Testis (tissue), 3 donors: ENCODE data around the gene SIX5. TPM values are rescaled to one million over a fixed set of nuclear protein-coding genes. Genes with fewer than 3 reads are reported as not detected.

Experiments
- DNase-seq: peaks from one replicate; pipeline ENCODE4 v3.0.0-alpha.2; 2019
- H3K27ac ChIP-seq, 2 donors: fragments of 200-600 bp; sonication (generic); one replicate each; pipeline ENCODE4 v1.5.1; 2019
- H3K27me3 ChIP-seq: fragments of 200-600 bp; sonication (generic); one replicate; pipeline ENCODE4 v1.5.1; 2019
- H3K36me3 ChIP-seq: fragments of 200-600 bp; sonication (generic); one replicate; pipeline ENCODE4 v1.5.1; 2017; ENCODE audit warnings: low read depth; ENCODE audit errors: missing control alignments
- H3K4me1 ChIP-seq: fragments of 200-600 bp; sonication (generic); one replicate; pipeline ENCODE4 v1.5.1; 2019
- H3K4me3 ChIP-seq, 2 donors: fragments of 200-600 bp; sonication (generic); one replicate each; pipeline ENCODE4 v1.5.1; 2017 to 2019
- H3K9me3 ChIP-seq: fragments of 200-600 bp; sonication (generic); one replicate; pipeline ENCODE4 v1.5.1; 2017
- CTCF ChIP-seq, 3 experiments: fragments of 450-650 bp in 2 of 3; fragments of 200-600 bp in 1 of 3; sonication (generic) in 1 of 3; IDR thresholded peaks; one replicate each; pipeline ENCODE4 v1.5.1; 2016 to 2019; ENCODE audit warnings: antibody characterized with exemption in 3 of 3, mild to moderate bottlenecking in 2 of 3, moderate library complexity in 1 of 3
- POLR2A ChIP-seq: fragments of 450-650 bp; IDR thresholded peaks from one replicate; pipeline ENCODE4 v1.6.1; 2017; ENCODE audit warnings: antibody characterized with exemption, mild to moderate bottlenecking, moderate library complexity
- WGBS, 2 donors: methylation state at CpG; one replicate each; pipeline ENCODE4 v1.1.5; 2018; 5-methylcytosine and 5-hydroxymethylcytosine counted together
- intact Hi-C: fragments of 100-400 bp; cut with DNase I; formaldehyde crosslinking; loops from one replicate; pipeline ENCODE4 v1.15.1; 2023; ENCODE audit warnings: low total_unique reads
- polyA plus RNA-seq: library from polyadenylated mRNA; stranded (reverse); fragments of 350-450 nt; fragmentation: Illumina TruSeq; extraction: RNeasy Lipid Tissue Mini Kit (QIAGEN cat#74804); gene quantifications from one replicate; pipeline ENCODE4 v1.2.3, GENCODE V29; 2014; ENCODE audit warnings: low read depth, low replicate concordance; ENCODE audit not compliant: insufficient read depth
- total RNA-seq, 2 donors: library from RNA; depleted of rRNA; stranded (reverse); fragments of >200 nt; gene quantifications; one replicate each; pipeline ENCODE4 v1.2.3, GENCODE V29; 2016

SIX5 gene
- total and polyA plus RNA-seq, 3 donors from 2014 or later: 12.9 to 19.4 (median 16.1) TPM

- H3K27ac ChIP-seq: no peak overlapping the region
These were observed 46.6 kb upstream of the SIX5 start for GRCh38 chr19:45815481-45816216.

DNA sequence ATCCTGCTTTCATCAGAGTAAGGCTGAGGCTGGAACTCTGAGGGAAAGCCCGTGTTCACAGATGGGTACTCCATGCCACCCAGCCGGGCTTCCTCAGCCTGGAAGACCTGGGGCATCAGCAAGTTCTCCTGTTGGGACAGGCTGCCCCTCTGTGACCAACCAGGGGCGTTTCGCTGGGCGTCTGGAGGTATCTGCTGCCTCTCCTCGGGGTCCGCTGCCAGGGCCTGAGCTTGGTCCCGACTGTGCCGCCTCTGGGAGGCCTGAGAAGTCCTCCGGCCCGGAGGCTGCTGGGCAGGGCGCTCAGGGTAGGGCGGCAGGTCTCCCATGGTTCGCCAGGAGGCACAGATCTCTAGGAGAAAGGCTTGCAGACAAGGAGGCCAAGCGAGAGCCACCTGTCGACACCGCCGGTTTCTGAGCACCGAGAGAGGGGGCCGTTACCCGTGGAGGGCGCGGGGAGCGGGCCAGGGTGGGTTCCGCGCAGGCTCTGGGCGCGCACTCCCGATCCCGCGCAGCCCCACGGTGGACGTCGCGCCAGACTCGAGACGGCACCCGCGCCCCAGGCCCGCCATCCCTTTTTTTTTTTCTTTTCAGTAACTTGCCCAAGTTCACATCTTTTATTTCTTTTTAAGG is 45.9 kb upstream of the SIX5 start, which contains the start of gene RSPH6A:
TSS of gene RSPH6A (minus strand) at position 458 of the 630 bp plus-strand sequence. CDS start at position 326, 132 bp downstream.
- DNase-seq: no peak
- TF ChIP-seq POLR2A (no peak), CTCF (IDR thresholded peaks at IDR 0.05) (no peak)
- 31 to 46% methylated on average over 28 to 39 of the region's 40 CpGs for WGBS, 2 donors
- Histone ChIP-seq H3K4me3 (peak within 1 kb of the TSS; percentile 31 to 47), H3K27ac (no peak within 1 kb of the TSS), H3K9me3 (no peaks in the 10 kb centered on the region), H3K36me3 (no peaks in the 10 kb centered on the region), H3K4me1 (no peaks in the 10 kb centered on the region), H3K27me3 (no peaks in the 10 kb centered on the region)
- intact Hi-C loops: no loop called here

More at GRCh38 chr19:45815481-45816216, 46.6 kb upstream of the SIX5 start:
- no peak for TF ChIP-seq POLR2A
- no peak for TF ChIP-seq CTCF (IDR thresholded peaks at IDR 0.05)
- 34 to 47% methylated on average over 37 to 42 of the region's 44 CpGs for WGBS, 2 donors
- intact Hi-C loops: no loop called here
- no peaks in the 10 kb centered on the region for H3K27me3 ChIP-seq
- DNase-seq: peak; percentile 40
- peak overlapping the region; percentile 31 to 47 for H3K4me3 ChIP-seq
- H3K9me3 ChIP-seq: no peaks in the 10 kb centered on the region
- no peaks in the 10 kb centered on the region for H3K4me1 ChIP-seq
- H3K36me3 ChIP-seq: no peaks in the 10 kb centered on the region

GRCh38 chr19:45814166-45814780 is 45.2 kb upstream of the SIX5 start:
- intact Hi-C loops: no loop called here
- WGBS, 2 donors: 80 to 87% methylated on average over 4 to 11 of the region's 12 CpGs
- no peak for DNase-seq

DNA sequence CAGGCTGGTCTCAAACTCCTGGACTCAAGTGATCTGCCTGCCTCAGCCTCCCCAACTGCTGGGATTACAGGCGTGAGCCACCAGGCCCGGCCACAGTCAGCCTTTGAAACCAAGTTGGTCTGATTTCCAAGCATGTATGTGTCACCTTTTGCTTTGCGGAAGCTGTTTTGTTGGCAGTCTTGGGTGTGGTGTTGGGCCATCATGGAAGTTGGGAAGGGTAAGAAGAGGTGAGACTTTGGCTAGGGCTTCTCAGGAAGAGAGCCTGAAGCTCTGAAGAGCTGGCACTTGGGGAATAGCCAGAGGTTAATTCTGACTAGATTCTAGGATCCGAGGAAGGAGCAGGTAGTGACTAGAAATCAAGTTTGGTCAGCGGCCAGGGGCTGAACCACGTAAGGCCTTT is 43.2 kb upstream of the SIX5 start:
- Histone ChIP-seq H3K27ac (no peak overlapping the region), H3K36me3 (no peaks in the 10 kb centered on the region), H3K9me3 (no peaks in the 10 kb centered on the region), H3K4me3 (no peak overlapping the region), H3K4me1 (peaks cover 2% of the 10 kb centered on the region), H3K27me3 (no peaks in the 10 kb centered on the region)
- DNase-seq: no peak
- TF ChIP-seq POLR2A (no peak), CTCF (IDR thresholded peaks at IDR 0.05) (no peak)
- intact Hi-C loops: no loop called here
- 93 to 96% methylated on average over 6 of the region's 6 CpGs for WGBS, 2 donors

More at GRCh38 chr19:45814166-45814780, 45.2 kb upstream of the SIX5 start:
- Histone ChIP-seq H3K9me3 (no peaks in the 10 kb centered on the region), H3K4me3 (peak overlapping the region in 1 of 2 donors; percentile 47), H3K27me3 (no peaks in the 10 kb centered on the region), H3K4me1 (peaks cover 2% of the 10 kb centered on the region), H3K36me3 (no peaks in the 10 kb centered on the region), H3K27ac (no peak overlapping the region)
- TF ChIP-seq POLR2A (no peak), CTCF (IDR thresholded peaks at IDR 0.05) (no peak)
